Measurements from ENCODE around the gene BCAS3. TPM values are rescaled to one million over a fixed set of nuclear protein-coding genes. Genes with fewer than 3 reads are reported as not detected.
"Not testable (repeated sequence)": the region's sequence is repeated elsewhere in the genome, so short reads cannot be mapped to it uniquely, and the experiment has no call there.

The BCAS3 gene
- total RNA-seq, 2 experiments from 2014 or later: 20.1 to 31.8 TPM

DNA sequence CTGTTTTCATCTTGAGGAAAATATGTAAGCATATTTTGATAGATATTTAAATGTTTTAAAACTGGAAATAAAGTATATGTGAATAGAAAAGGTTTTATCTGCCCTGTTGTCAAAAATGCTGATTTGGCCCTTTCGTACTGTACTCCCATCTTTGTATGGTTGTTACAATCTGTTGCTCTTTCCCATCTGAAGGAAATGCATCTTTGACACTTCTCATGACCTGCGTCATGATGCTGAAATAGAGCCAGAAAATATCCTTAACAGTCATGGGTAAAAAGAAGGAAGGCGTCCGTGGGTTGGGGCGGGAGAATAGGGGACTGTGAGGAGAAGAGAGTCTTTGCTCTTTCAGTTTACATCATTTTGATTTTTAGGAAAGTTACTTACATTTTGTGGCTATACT, 327.7 kb downstream of the BCAS3 start:
- Mint-ChIP-seq H3K27me3 (no peaks in the 10 kb centered on the region), H3K4me1 (ENCODE audit: low read depth) (no peaks in the 10 kb centered on the region), H3K36me3 (ENCODE audit: low read depth) (peaks cover 8% of the 10 kb centered on the region), H3K27ac (no peak overlapping the region), H3K9me3 (no peaks in the 10 kb centered on the region), H3K4me3 (no peak overlapping the region)
- Histone ChIP-seq H3K36me3 (ENCODE audit: insufficient read depth, low read length) (no peaks in the 10 kb centered on the region), H3K4me3 (ENCODE audit: low read length) (no peak overlapping the region), H3K9me3 (ENCODE audit: control insufficient read depth in 1 of 2, insufficient read depth in 1 of 2, low read length in 2 of 2) (no peaks in the 10 kb centered on the region), H3K27me3 (ENCODE audit: control insufficient read depth in 1 of 2, insufficient read depth in 2 of 2, low read length in 2 of 2) (no peaks in the 10 kb centered on the region), H3K27ac (ENCODE audit: low read depth in 1 of 2, low read length in 2 of 2) (no peak overlapping the region), H3K4me1 (ENCODE audit: insufficient read depth, low read length) (no peaks in the 10 kb centered on the region)
- DNase-seq (no peak), ATAC-seq (ENCODE audit: poor library complexity) (no peak)
- TF ChIP-seq, protein P1, sequence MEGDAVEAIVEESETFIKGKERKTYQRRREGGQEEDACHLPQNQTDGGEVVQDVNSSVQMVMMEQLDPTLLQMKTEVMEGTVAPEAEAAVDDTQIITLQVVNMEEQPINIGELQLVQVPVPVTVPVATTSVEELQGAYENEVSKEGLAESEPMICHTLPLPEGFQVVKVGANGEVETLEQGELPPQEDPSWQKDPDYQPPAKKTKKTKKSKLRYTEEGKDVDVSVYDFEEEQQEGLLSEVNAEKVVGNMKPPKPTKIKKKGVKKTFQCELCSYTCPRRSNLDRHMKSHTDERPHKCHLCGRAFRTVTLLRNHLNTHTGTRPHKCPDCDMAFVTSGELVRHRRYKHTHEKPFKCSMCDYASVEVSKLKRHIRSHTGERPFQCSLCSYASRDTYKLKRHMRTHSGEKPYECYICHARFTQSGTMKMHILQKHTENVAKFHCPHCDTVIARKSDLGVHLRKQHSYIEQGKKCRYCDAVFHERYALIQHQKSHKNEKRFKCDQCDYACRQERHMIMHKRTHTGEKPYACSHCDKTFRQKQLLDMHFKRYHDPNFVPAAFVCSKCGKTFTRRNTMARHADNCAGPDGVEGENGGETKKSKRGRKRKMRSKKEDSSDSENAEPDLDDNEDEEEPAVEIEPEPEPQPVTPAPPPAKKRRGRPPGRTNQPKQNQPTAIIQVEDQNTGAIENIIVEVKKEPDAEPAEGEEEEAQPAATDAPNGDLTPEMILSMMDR (IDR thresholded peaks at IDR 0.05): no peak
- CTCF ChIA-PET: no interaction called here
- POLR2A ChIA-PET: no interaction called here
- intact Hi-C loops (cut with DNase I, micrococcal nuclease): loop anchor here in 1 of 2 experiments (10.0 kb wide), 2 partner anchors 349 to 829 kb away; no protein-coding TSS in a partner anchor

DNA sequence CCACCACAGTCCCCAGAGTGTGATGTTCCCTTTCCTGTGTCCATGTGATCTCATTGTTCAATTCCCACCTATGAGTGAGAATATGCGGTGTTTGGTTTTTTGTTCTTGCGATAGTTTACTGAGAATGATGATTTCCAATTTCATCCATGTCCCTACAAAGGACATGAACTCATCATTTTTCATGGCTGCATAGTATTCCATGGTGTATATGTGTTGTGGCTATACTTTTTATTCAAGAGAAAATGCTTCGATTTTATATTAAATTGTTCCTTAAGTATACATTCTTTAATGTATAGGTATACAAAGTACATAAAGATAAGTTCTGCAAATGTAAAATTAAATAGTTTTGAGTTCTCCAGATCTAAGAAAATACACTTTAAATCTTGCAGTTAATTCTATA, 328.3 kb downstream of the BCAS3 start:
- H3K27ac ChIP-seq (ENCODE audit: low read depth in 1 of 2, low read length in 2 of 2); H3K4me3 ChIP-seq (ENCODE audit: low read length); ATAC-seq (ENCODE audit: poor library complexity); DNase-seq; H3K9me3 ChIP-seq (ENCODE audit: control insufficient read depth in 1 of 2, insufficient read depth in 1 of 2, low read length in 2 of 2); H3K36me3 ChIP-seq (ENCODE audit: insufficient read depth, low read length); H3K4me1 ChIP-seq (ENCODE audit: insufficient read depth, low read length); H3K4me1 Mint-ChIP-seq (ENCODE audit: low read depth); H3K27me3 ChIP-seq (ENCODE audit: control insufficient read depth in 1 of 2, insufficient read depth in 2 of 2, low read length in 2 of 2); H3K36me3 Mint-ChIP-seq (ENCODE audit: low read depth); H3K4me3 Mint-ChIP-seq; H3K9me3 Mint-ChIP-seq; H3K27ac Mint-ChIP-seq; POLR2A ChIA-PET; CTCF ChIA-PET; H3K27me3 Mint-ChIP-seq: not testable (repeated sequence)
- intact Hi-C loops (cut with DNase I, micrococcal nuclease): loop anchor here in 1 of 2 experiments (2.0 to 10.0 kb wide), 3 partner anchors 21 to 829 kb away; no protein-coding TSS in a partner anchor

DNA sequence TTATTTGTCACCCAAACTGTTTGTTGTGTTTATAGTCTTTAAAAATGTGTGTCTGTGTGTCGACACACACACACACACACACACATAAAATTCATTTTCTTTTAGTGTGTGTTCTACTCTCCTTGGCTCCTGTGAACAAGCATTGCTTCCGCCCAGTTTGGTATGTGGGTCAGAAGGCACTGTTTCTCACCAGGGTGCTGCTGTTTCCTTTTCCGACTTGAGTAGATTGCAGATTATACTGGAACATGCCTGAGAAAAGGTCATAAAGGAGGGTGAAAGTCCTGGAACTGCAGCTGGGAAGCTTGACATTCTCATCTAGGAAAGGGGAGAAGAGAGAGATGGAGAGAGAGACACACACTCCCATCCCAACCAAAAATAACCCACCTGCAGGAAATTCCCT, 330.3 kb downstream of the BCAS3 start:
- no peaks in the 10 kb centered on the region for H3K4me1 ChIP-seq (ENCODE audit: insufficient read depth, low read length)
- Mint-ChIP-seq H3K9me3 (no peaks in the 10 kb centered on the region), H3K27me3 (no peaks in the 10 kb centered on the region), H3K4me3 (no peak overlapping the region), H3K4me1 (ENCODE audit: low read depth) (no peaks in the 10 kb centered on the region), H3K27ac (no peak overlapping the region), H3K36me3 (ENCODE audit: low read depth) (peaks cover 8% of the 10 kb centered on the region)
- no peak overlapping the region for H3K4me3 ChIP-seq (ENCODE audit: low read length)
- TF ChIP-seq, protein P1 (IDR thresholded peaks at IDR 0.05): no peak
- H3K36me3 ChIP-seq (ENCODE audit: insufficient read depth, low read length): no peaks in the 10 kb centered on the region
- POLR2A ChIA-PET: no interaction called here
- DNase-seq (no peak), ATAC-seq (ENCODE audit: poor library complexity) (no peak)
- CTCF ChIA-PET: no interaction called here
- intact Hi-C loops (cut with DNase I, micrococcal nuclease): loop anchor here in 1 of 2 experiments (2.0 to 10.0 kb wide), 3 partner anchors 19 to 827 kb away; no protein-coding TSS in a partner anchor
- H3K27ac ChIP-seq (ENCODE audit: low read depth in 1 of 2, low read length in 2 of 2): no peak overlapping the region
- H3K9me3 ChIP-seq (ENCODE audit: control insufficient read depth in 1 of 2, insufficient read depth in 1 of 2, low read length in 2 of 2): no peaks in the 10 kb centered on the region
- no peaks in the 10 kb centered on the region for H3K27me3 ChIP-seq (ENCODE audit: control insufficient read depth in 1 of 2, insufficient read depth in 2 of 2, low read length in 2 of 2)

DNA sequence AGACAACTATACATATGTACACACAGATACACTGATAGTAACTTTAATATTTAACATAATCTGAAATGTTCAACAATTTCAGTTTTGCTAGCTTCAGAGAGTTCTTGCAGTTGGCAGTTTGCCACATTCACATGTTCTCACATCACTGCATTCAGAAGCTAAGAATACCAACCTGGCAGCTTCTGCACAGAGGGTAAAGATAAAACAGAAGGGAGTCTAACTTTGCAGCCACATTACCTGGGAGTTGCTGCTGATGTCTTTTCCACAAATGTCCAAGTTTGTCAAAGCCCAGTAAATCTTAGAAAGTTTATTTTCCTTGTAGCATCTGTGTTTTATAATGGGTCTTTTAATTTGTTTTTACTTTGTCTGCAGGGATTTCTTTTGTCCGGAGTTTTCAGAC, 332.0 kb downstream of the BCAS3 start:
- Mint-ChIP-seq H3K4me1 (ENCODE audit: low read depth) (no peaks in the 10 kb centered on the region), H3K36me3 (ENCODE audit: low read depth) (peaks cover under 1% of the 10 kb centered on the region), H3K4me3 (no peak overlapping the region), H3K27me3 (no peaks in the 10 kb centered on the region), H3K9me3 (no peaks in the 10 kb centered on the region), H3K27ac (no peak overlapping the region)
- Histone ChIP-seq H3K27ac (ENCODE audit: low read depth in 1 of 2, low read length in 2 of 2) (no peak overlapping the region), H3K4me1 (ENCODE audit: insufficient read depth, low read length) (no peaks in the 10 kb centered on the region), H3K9me3 (ENCODE audit: control insufficient read depth in 1 of 2, insufficient read depth in 1 of 2, low read length in 2 of 2) (no peaks in the 10 kb centered on the region), H3K4me3 (ENCODE audit: low read length) (no peak overlapping the region), H3K36me3 (ENCODE audit: insufficient read depth, low read length) (no peaks in the 10 kb centered on the region), H3K27me3 (ENCODE audit: control insufficient read depth in 1 of 2, insufficient read depth in 2 of 2, low read length in 2 of 2) (no peaks in the 10 kb centered on the region)
- no peak for ATAC-seq (ENCODE audit: poor library complexity)
- ChIA-PET CTCF (interaction anchor here (0.7 kb wide), 1 partner anchor 17 kb away, joined by 5 read pairs; no protein-coding TSS in a partner anchor), POLR2A (no interaction called here)
- TF ChIP-seq, protein P1 (IDR thresholded peaks at IDR 0.05): no peak
- intact Hi-C loops (cut with DNase I, micrococcal nuclease): loop anchor here in 1 of 2 experiments (10.0 kb wide), 2 partner anchors 345 to 825 kb away; no protein-coding TSS in a partner anchor
- no peak for DNase-seq
